ENCODE data around the gene ZNF213.

ZNF213 gene

GRCh38 chr16:3144321-3144983 is 9.6 kb downstream of the ZNF213 start:
- H3K27ac ChIP-seq (ENCODE audit: low read depth, low read length), result no peak overlapping the region
- H3K27me3 ChIP-seq (ENCODE audit: insufficient read depth, low read length), result peaks cover 23% of the 10 kb centered on the region
- no peak overlapping the region for H3K4me3 ChIP-seq (ENCODE audit: low read length)
- no peak overlapping the region for H3K9ac ChIP-seq (ENCODE audit: low read depth, low read length)
- 85% methylated on average over 18 of the region's 18 CpGs for WGBS
- no peaks in the 10 kb centered on the region for H3K9me3 ChIP-seq (ENCODE audit: insufficient read depth, low read depth, low read length)
- H3K36me3 ChIP-seq (ENCODE audit: insufficient read depth, low read length), result peaks cover 14% of the 10 kb centered on the region
- no peaks in the 10 kb centered on the region for H3K4me1 ChIP-seq (ENCODE audit: insufficient read depth, low read length)

- WGBS, result 91% methylated on average over 10 of the region's 10 CpGs
Observed at GRCh38 chr16:3145151-3145550, 10.3 kb downstream of the ZNF213 start.

GRCh38 chr16:3145660-3146059 is 10.8 kb downstream of the ZNF213 start:
- no peak overlapping the region for H3K9ac ChIP-seq (ENCODE audit: low read depth, low read length)
- H3K4me3 ChIP-seq (ENCODE audit: low read length), result no peak overlapping the region
- H3K4me1 ChIP-seq (ENCODE audit: insufficient read depth, low read length), result no peaks in the 10 kb centered on the region
- 88% methylated on average over 12 of the region's 12 CpGs for WGBS
- H3K27ac ChIP-seq (ENCODE audit: low read depth, low read length), result no peak overlapping the region
- H3K9me3 ChIP-seq (ENCODE audit: insufficient read depth, low read depth, low read length), result no peaks in the 10 kb centered on the region
- H3K27me3 ChIP-seq (ENCODE audit: insufficient read depth, low read length), result peaks cover 23% of the 10 kb centered on the region
- peaks cover 14% of the 10 kb centered on the region for H3K36me3 ChIP-seq (ENCODE audit: insufficient read depth, low read length)

More at GRCh38 chr16:3145151-3145550, 10.3 kb downstream of the ZNF213 start:
- no peak overlapping the region for H3K4me3 ChIP-seq (ENCODE audit: low read length)
- peaks cover 14% of the 10 kb centered on the region for H3K36me3 ChIP-seq (ENCODE audit: insufficient read depth, low read length)
- H3K9ac ChIP-seq (ENCODE audit: low read depth, low read length), result no peak overlapping the region
- H3K27me3 ChIP-seq (ENCODE audit: insufficient read depth, low read length), result peaks cover 23% of the 10 kb centered on the region
- H3K9me3 ChIP-seq (ENCODE audit: insufficient read depth, low read depth, low read length), result no peaks in the 10 kb centered on the region
- no peak overlapping the region for H3K27ac ChIP-seq (ENCODE audit: low read depth, low read length)
- H3K4me1 ChIP-seq (ENCODE audit: insufficient read depth, low read length), result no peaks in the 10 kb centered on the region

- 0 out of 2 replicates have a peak, but pooled peaks cover 2% of the 10 kb centered on the region for H3K36me3 ChIP-seq (ENCODE audit: insufficient read depth, low read length)
- no peaks in the 10 kb centered on the region for H3K9me3 ChIP-seq (ENCODE audit: insufficient read depth, low read depth, low read length)
- H3K4me3 ChIP-seq (ENCODE audit: low read length), result no peak overlapping the region
- no peak overlapping the region for H3K9ac ChIP-seq (ENCODE audit: low read depth, low read length)
- H3K4me1 ChIP-seq (ENCODE audit: insufficient read depth, low read length), result no peaks in the 10 kb centered on the region
- no peak overlapping the region for H3K27ac ChIP-seq (ENCODE audit: low read depth, low read length)
- H3K27me3 ChIP-seq (ENCODE audit: insufficient read depth, low read length), result peaks cover 23% of the 10 kb centered on the region
- WGBS, result 87% methylated on average over 16 of the region's 16 CpGs
Observed at GRCh38 chr16:3147046-3147756, 12.4 kb downstream of the ZNF213 start.

- Histone ChIP-seq H3K9ac (ENCODE audit: low read depth, low read length) (no peak overlapping the region), H3K27ac (ENCODE audit: low read depth, low read length) (no peak overlapping the region), H3K36me3 (ENCODE audit: insufficient read depth, low read length) (no peaks in the 10 kb centered on the region), H3K9me3 (ENCODE audit: insufficient read depth, low read depth, low read length) (no peaks in the 10 kb centered on the region), H3K27me3 (ENCODE audit: insufficient read depth, low read length) (peaks cover 23% of the 10 kb centered on the region), H3K4me1 (ENCODE audit: insufficient read depth, low read length) (no peaks in the 10 kb centered on the region), H3K4me3 (ENCODE audit: low read length) (no peak overlapping the region)
- 86% methylated on average over 5 of the region's 5 CpGs for WGBS
Observed at GRCh38 chr16:3147757-3148104, 12.9 kb downstream of the ZNF213 start.

- no peak overlapping the region for H3K4me3 ChIP-seq (ENCODE audit: low read length)
- H3K27ac ChIP-seq (ENCODE audit: low read depth, low read length), result no peak overlapping the region
- H3K4me1 ChIP-seq (ENCODE audit: insufficient read depth, low read length), result no peaks in the 10 kb centered on the region
- H3K27me3 ChIP-seq (ENCODE audit: insufficient read depth, low read length), result peaks cover 23% of the 10 kb centered on the region
- no peaks in the 10 kb centered on the region for H3K36me3 ChIP-seq (ENCODE audit: insufficient read depth, low read length)
- H3K9ac ChIP-seq (ENCODE audit: low read depth, low read length), result no peak overlapping the region
- WGBS, result 90% methylated on average over 13 of the region's 13 CpGs
- no peaks in the 10 kb centered on the region for H3K9me3 ChIP-seq (ENCODE audit: insufficient read depth, low read depth, low read length)
Observed at GRCh38 chr16:3148256-3149192, 13.7 kb downstream of the ZNF213 start.

- 80% methylated on average over 6 of the region's 6 CpGs for WGBS
- Histone ChIP-seq H3K4me1 (ENCODE audit: insufficient read depth, low read length) (no peaks in the 10 kb centered on the region), H3K4me3 (ENCODE audit: low read length) (peak overlapping the region; percentile 92), H3K9me3 (ENCODE audit: insufficient read depth, low read depth, low read length) (no peaks in the 10 kb centered on the region), H3K36me3 (ENCODE audit: insufficient read depth, low read length) (no peaks in the 10 kb centered on the region), H3K27ac (ENCODE audit: low read depth, low read length) (no peak overlapping the region), H3K27me3 (ENCODE audit: insufficient read depth, low read length) (peaks cover 23% of the 10 kb centered on the region), H3K9ac (ENCODE audit: low read depth, low read length) (no peak overlapping the region)
Observed at GRCh38 chr16:3149193-3149530, 14.3 kb downstream of the ZNF213 start.

- WGBS, result 2% methylated on average over 41 of the region's 41 CpGs
- Histone ChIP-seq H3K9ac (ENCODE audit: low read depth, low read length) (peak overlapping the region; percentile 66), H3K27ac (ENCODE audit: low read depth, low read length) (peak overlapping the region; percentile 30; the same call in 1 of the 2 replicates), H3K9me3 (ENCODE audit: insufficient read depth, low read depth, low read length) (no peaks in the 10 kb centered on the region), H3K36me3 (ENCODE audit: insufficient read depth, low read length) (no peaks in the 10 kb centered on the region), H3K4me1 (ENCODE audit: insufficient read depth, low read length) (no peaks in the 10 kb centered on the region), H3K4me3 (ENCODE audit: low read length) (peak overlapping the region; percentile 92), H3K27me3 (ENCODE audit: insufficient read depth, low read length) (peaks cover 23% of the 10 kb centered on the region)
Observed at GRCh38 chr16:3149630-3150345, 15.0 kb downstream of the ZNF213 start.

- H3K27ac ChIP-seq (ENCODE audit: low read depth, low read length), result peak overlapping the region; percentile 39; the same call in 1 of the 2 replicates
- 1% methylated on average over 62 of the region's 62 CpGs for WGBS
Observed at GRCh38 chr16:3150346-3151218, 15.8 kb downstream of the ZNF213 start.

GRCh38 chr16:3152027-3152276 is 17.1 kb downstream of the ZNF213 start:
- Histone ChIP-seq H3K9me3 (ENCODE audit: insufficient read depth, low read depth, low read length) (no peaks in the 10 kb centered on the region), H3K4me1 (ENCODE audit: insufficient read depth, low read length) (no peaks in the 10 kb centered on the region), H3K27me3 (ENCODE audit: insufficient read depth, low read length) (peaks cover 23% of the 10 kb centered on the region), H3K9ac (ENCODE audit: low read depth, low read length) (no peak overlapping the region), H3K4me3 (ENCODE audit: low read length) (peak overlapping the region; percentile 73), H3K27ac (ENCODE audit: low read depth, low read length) (no peak overlapping the region), H3K36me3 (ENCODE audit: insufficient read depth, low read length) (no peaks in the 10 kb centered on the region)
- WGBS, result 15% methylated on average over 14 of the region's 15 CpGs

More at GRCh38 chr16:3150346-3151218, 15.8 kb downstream of the ZNF213 start:
- Histone ChIP-seq H3K27me3 (ENCODE audit: insufficient read depth, low read length) (peaks cover 23% of the 10 kb centered on the region), H3K36me3 (ENCODE audit: insufficient read depth, low read length) (no peaks in the 10 kb centered on the region), H3K9me3 (ENCODE audit: insufficient read depth, low read depth, low read length) (no peaks in the 10 kb centered on the region), H3K9ac (ENCODE audit: low read depth, low read length) (peak overlapping the region; percentile 66), H3K4me1 (ENCODE audit: insufficient read depth, low read length) (no peaks in the 10 kb centered on the region), H3K4me3 (ENCODE audit: low read length) (peak overlapping the region; percentile 92)
